Measurements from ENCODE around the gene MAP3K20.

GRCh38 chr2:173043897-173044519, 31.6 kb upstream of the MAP3K20 start:
- TF ChIP-seq CTCF (IDR thresholded peaks at IDR 0.05) (no peak), POLR2A (IDR thresholded peaks at IDR 0.05) (no peak)

All from Peyer's patch (tissue), 4 donors.